Neural cell (in vitro differentiated cells): ENCODE data around the gene EEF1AKMT3. TPM values are rescaled to one million over a fixed set of nuclear protein-coding genes. Genes with fewer than 3 reads are reported as not detected.

Experiments
- H2AFZ ChIP-seq: fragments of 200-600, 300-800 bp; sonication (generic), shearing (Covaris generic); 2 replicates; pipeline ENCODE4 v1.6.0; 2014; ENCODE audit warnings: low read depth, mild to moderate bottlenecking, antibody characterized with exemption, low read length, moderate library complexity
- H3F3A ChIP-seq: fragments of 200-600 bp; shearing (Covaris generic); 2 replicates; pipeline ENCODE4 v1.6.1; 2016; ENCODE audit warnings: mild to moderate bottlenecking, moderate library complexity, mixed read lengths, antibody characterized with exemption, low read length; ENCODE audit not compliant: insufficient read depth, poor library complexity, severe bottlenecking
- H3K27ac ChIP-seq: fragments of 200-600, 300-800 bp; sonication (generic), shearing (Covaris generic); 2 replicates; pipeline ENCODE4 v1.5.1; 2014; ENCODE audit warnings: mild to moderate bottlenecking, low read length, moderate library complexity
- H3K27me3 ChIP-seq: fragments of 300-800, 200-600 bp; sonication (generic), shearing (Covaris generic); 2 replicates; pipeline ENCODE4 v1.6.0; 2014; ENCODE audit warnings: mild to moderate bottlenecking, low read depth, low read length, moderate library complexity; ENCODE audit not compliant: insufficient read depth
- H3K36me3 ChIP-seq: fragments of 300-800, 200-600 bp; sonication (generic), shearing (Covaris generic); 2 replicates; pipeline ENCODE4 v1.5.1; 2014; ENCODE audit warnings: mild to moderate bottlenecking, antibody characterized with exemption, low read length, moderate library complexity; ENCODE audit not compliant: insufficient read depth
- H3K4me2 ChIP-seq: fragments of 300-800, 200-600 bp; sonication (generic), shearing (Covaris generic); 2 replicates; pipeline ENCODE4 v1.6.0; 2014; ENCODE audit warnings: mild to moderate bottlenecking, low read length
- H3K4me3 ChIP-seq: fragments of 300-800, 200-600 bp; sonication (generic), shearing (Covaris generic); 2 replicates; pipeline ENCODE4 v1.5.1; 2014; ENCODE audit warnings: mild to moderate bottlenecking, low read length, moderate library complexity
- H3K79me2 ChIP-seq: fragments of 200-600 bp; shearing (Covaris generic); replicated peaks from 2 replicates; pipeline ENCODE4 v1.6.0; 2014; ENCODE audit warnings: mild to moderate bottlenecking, low read length, moderate library complexity; ENCODE audit not compliant: insufficient read depth
- H3K9ac ChIP-seq: fragments of 300-800, 200-600 bp; sonication (generic), shearing (Covaris generic); 2 replicates; pipeline ENCODE4 v1.6.1; 2016; ENCODE audit warnings: mild to moderate bottlenecking, low read length, mixed read lengths
- H3K9me2 ChIP-seq: fragments of 200-600 bp; shearing (Covaris generic); 2 replicates; pipeline ENCODE4 v1.6.1; 2016; ENCODE audit warnings: mild to moderate bottlenecking, low read length, mixed read lengths; ENCODE audit not compliant: insufficient read depth
- H3K9me3 ChIP-seq: fragments of 200-600, 300-800 bp; sonication (generic), shearing (Covaris generic); 2 replicates; pipeline ENCODE4 v1.6.1; 2016; ENCODE audit warnings: mild to moderate bottlenecking, mixed run types, low read length, moderate library complexity, mixed read lengths
- H4K20me1 ChIP-seq: fragments of 200-600 bp; shearing (Covaris generic); 2 replicates; pipeline ENCODE4 v1.6.1; 2016; ENCODE audit warnings: mild to moderate bottlenecking, mixed run types; ENCODE audit not compliant: insufficient read depth
- CTCF ChIP-seq: fragments of 450-650 bp; IDR thresholded peaks from 2 replicates; pipeline ENCODE4 v1.5.1; 2014; ENCODE audit warnings: antibody characterized with exemption, mild to moderate bottlenecking, moderate library complexity; ENCODE audit not compliant: poor library complexity, severe bottlenecking
- EP300 ChIP-seq: fragments of 450-650 bp; conservative IDR thresholded peaks from 2 replicates; pipeline ENCODE4 v1.6.1; 2014; ENCODE audit warnings: antibody characterized with exemption, mild to moderate bottlenecking, moderate library complexity; ENCODE audit not compliant: poor library complexity, severe bottlenecking
- EZH2 ChIP-seq: fragments of 200-600, 300-800 bp; shearing (Covaris generic), sonication (generic); IDR thresholded peaks from 2 replicates; pipeline ENCODE4 v1.6.1; 2014; ENCODE audit warnings: antibody characterized with exemption, low read length, borderline replicate concordance, mild to moderate bottlenecking; ENCODE audit not compliant: insufficient read depth, poor library complexity, severe bottlenecking
- MXI1 ChIP-seq: fragments of 450-650 bp; conservative IDR thresholded peaks from 2 replicates; pipeline ENCODE4 v1.6.1; 2014; ENCODE audit warnings: antibody characterized with exemption, mild to moderate bottlenecking; ENCODE audit not compliant: poor library complexity, severe bottlenecking
- POLR2AphosphoS5 ChIP-seq: IDR thresholded peaks from 2 replicates; pipeline ENCODE4 v1.6.1; 2012
- RAD21 ChIP-seq: fragments of 450-650 bp; conservative IDR thresholded peaks from 2 replicates; pipeline ENCODE4 v1.6.1; 2014; ENCODE audit warnings: antibody characterized with exemption, mild to moderate bottlenecking, moderate library complexity
- SMC3 ChIP-seq: fragments of 450-650 bp; conservative IDR thresholded peaks from 2 replicates; pipeline ENCODE4 v1.6.1; 2014; ENCODE audit warnings: antibody characterized with exemption, mild to moderate bottlenecking, moderate library complexity; ENCODE audit not compliant: poor library complexity
- TAF1 ChIP-seq: IDR thresholded peaks from 2 replicates; pipeline ENCODE4 v1.6.1; 2012; ENCODE audit warnings: low read depth
- polyA plus RNA-seq: library from polyadenylated mRNA; depleted of rRNA; stranded (reverse); fragments of >200 nt; gene quantifications from 2 replicates; pipeline ENCODE4 v1.2.3, GENCODE V29; 2014
- TF ChIP-seq, protein P1 (sequence below): IDR thresholded peaks from 2 replicates; pipeline ENCODE4 v1.6.1; 2012; ENCODE audit warnings: borderline replicate concordance

EEF1AKMT3 gene
- polyA plus RNA-seq, 1 donor from 2014 or later: 1.6 TPM

DNA sequence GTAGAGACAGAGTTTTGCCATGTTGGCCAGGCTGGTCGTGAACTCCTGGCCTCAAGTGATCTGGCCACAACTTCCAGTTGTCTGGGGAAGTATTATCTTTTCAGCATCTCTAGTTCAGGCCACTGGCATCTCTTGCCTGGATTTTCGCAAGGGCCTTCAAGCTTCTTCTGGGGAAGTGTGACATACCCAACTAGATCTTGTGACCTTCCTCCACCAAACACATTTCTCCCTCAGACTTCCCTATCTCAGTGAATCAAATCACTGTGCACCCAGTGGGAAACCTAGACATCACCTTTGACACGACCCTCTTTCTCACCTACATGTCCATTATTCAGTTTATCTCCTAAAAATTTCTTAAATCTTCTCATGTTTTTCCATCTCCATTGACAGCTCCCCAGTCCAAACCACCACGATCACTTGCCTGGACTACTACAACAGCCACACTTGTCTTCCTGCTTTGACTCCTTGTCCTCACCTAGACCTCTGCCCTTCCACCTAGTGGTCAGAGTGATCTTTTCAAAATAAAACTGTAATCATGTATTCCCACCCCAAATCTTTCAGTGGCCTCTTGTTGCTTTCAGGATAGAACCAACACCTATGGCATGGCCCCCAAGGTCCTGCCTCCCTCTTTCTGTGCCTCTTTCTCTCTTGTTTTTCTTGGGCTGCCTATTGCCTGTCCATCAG lies 3.3 kb downstream of the EEF1AKMT3 start:
- Histone ChIP-seq H3K36me3 (no peaks in the 10 kb centered on the region), H3K9me2 (no peaks in the 10 kb centered on the region), H3K9me3 (no peaks in the 10 kb centered on the region), H3F3A (no peaks in the 10 kb centered on the region), H3K9ac (no peak overlapping the region), H3K79me2 (no peaks in the 10 kb centered on the region), H3K4me2 (no peak overlapping the region), H3K4me3 (no peak overlapping the region), H2AFZ (no peak overlapping the region), H3K27me3 (no peaks in the 10 kb centered on the region), H4K20me1 (no peaks in the 10 kb centered on the region), H3K27ac (no peak overlapping the region)
- TF ChIP-seq EP300 (no peak), SMC3 (no peak), RAD21 (no peak), MXI1 (no peak), TAF1 (no peak)

DNA sequence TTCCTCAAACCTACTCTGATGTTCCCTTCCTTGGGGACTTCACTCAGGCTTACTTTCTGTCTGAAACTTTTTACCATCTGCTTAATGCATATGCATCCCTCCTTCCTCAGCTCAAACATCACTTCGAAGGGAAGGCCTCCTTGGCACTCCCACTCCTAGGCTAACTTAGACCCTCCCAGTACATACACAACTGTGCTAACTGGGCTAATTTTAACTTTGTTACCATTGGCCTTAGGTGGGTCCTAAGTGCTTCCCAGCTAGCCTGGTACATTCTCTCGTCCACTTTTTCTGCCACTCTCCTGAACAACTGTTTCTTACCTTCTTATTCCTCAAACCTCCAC lies 3.8 kb downstream of the EEF1AKMT3 start:
- Histone ChIP-seq H3K9me3 (no peaks in the 10 kb centered on the region), H3K4me3 (no peak overlapping the region), H3K36me3 (no peaks in the 10 kb centered on the region), H3K27ac (no peak overlapping the region), H2AFZ (no peak overlapping the region), H3K9ac (no peak overlapping the region), H3K27me3 (no peaks in the 10 kb centered on the region), H3K9me2 (no peaks in the 10 kb centered on the region), H4K20me1 (no peaks in the 10 kb centered on the region), H3F3A (no peaks in the 10 kb centered on the region), H3K4me2 (no peak overlapping the region), H3K79me2 (no peaks in the 10 kb centered on the region)
- no peak for TF ChIP-seq EP300

DNA sequence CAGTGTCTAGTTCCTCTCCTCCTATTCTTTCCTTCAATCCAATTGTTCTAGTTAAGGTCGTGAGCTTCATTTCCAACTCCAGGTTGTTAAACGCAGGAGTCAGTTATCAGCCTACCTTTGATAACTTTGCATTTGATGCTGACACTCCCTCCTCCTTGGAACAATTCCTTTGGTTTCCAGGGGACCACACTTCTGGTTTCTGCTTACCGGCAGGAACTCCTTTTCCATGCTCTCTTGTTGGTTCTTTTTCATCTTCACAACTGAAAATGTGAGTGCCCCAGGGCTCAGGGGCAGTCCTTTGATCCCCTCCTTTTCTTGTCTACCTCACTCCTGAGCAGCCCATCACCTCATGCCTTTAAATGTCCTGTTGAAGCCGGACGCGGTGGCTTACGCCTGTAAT lies 5.0 kb downstream of the EEF1AKMT3 start:
- H4K20me1 ChIP-seq: no peaks in the 10 kb centered on the region
- H2AFZ ChIP-seq: no peak overlapping the region
- H3K9me3 ChIP-seq: no peaks in the 10 kb centered on the region
- TF ChIP-seq SMC3: no peak
- no peak for TF ChIP-seq MXI1
- no peak for TF ChIP-seq TAF1
- TF ChIP-seq EZH2: no peak
- TF ChIP-seq CTCF: no peak
- TF ChIP-seq, protein P1, sequence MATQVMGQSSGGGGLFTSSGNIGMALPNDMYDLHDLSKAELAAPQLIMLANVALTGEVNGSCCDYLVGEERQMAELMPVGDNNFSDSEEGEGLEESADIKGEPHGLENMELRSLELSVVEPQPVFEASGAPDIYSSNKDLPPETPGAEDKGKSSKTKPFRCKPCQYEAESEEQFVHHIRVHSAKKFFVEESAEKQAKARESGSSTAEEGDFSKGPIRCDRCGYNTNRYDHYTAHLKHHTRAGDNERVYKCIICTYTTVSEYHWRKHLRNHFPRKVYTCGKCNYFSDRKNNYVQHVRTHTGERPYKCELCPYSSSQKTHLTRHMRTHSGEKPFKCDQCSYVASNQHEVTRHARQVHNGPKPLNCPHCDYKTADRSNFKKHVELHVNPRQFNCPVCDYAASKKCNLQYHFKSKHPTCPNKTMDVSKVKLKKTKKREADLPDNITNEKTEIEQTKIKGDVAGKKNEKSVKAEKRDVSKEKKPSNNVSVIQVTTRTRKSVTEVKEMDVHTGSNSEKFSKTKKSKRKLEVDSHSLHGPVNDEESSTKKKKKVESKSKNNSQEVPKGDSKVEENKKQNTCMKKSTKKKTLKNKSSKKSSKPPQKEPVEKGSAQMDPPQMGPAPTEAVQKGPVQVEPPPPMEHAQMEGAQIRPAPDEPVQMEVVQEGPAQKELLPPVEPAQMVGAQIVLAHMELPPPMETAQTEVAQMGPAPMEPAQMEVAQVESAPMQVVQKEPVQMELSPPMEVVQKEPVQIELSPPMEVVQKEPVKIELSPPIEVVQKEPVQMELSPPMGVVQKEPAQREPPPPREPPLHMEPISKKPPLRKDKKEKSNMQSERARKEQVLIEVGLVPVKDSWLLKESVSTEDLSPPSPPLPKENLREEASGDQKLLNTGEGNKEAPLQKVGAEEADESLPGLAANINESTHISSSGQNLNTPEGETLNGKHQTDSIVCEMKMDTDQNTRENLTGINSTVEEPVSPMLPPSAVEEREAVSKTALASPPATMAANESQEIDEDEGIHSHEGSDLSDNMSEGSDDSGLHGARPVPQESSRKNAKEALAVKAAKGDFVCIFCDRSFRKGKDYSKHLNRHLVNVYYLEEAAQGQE: no peak
- TF ChIP-seq RAD21: no peak
- no peak for TF ChIP-seq POLR2AphosphoS5
- no peaks in the 10 kb centered on the region for H3F3A ChIP-seq
- no peaks in the 10 kb centered on the region for H3K36me3 ChIP-seq
- no peaks in the 10 kb centered on the region for H3K79me2 ChIP-seq
- H3K9ac ChIP-seq: no peak overlapping the region
- no peak overlapping the region for H3K27ac ChIP-seq
- no peaks in the 10 kb centered on the region for H3K27me3 ChIP-seq
- no peak overlapping the region for H3K4me2 ChIP-seq
- H3K9me2 ChIP-seq: no peaks in the 10 kb centered on the region
- H3K4me3 ChIP-seq: no peak overlapping the region
